Caki2 (cell line): ENCODE measurements around the gene TNFRSF1B. TPM values are rescaled to one million over a fixed set of nuclear protein-coding genes. Genes with fewer than 3 reads are reported as not detected.

ENCODE experiments used
- DNase-seq: peaks from one replicate; pipeline ENCODE4 v3.0.0-alpha.2; 2015; ENCODE audit warnings: low read depth
- in situ Hi-C: cut with HindIII; loops from 2 replicates; pipeline ENCODE4 v1.10.0; 2016; ENCODE audit warnings: low sequenced_read_pairs, low pct_unique_long_range_greater_than_20kb, mixed read lengths
- total RNA-seq: library from RNA; depleted of rRNA; stranded (reverse); fragments of >200 nt; shearing (Covaris generic); gene quantifications from 2 replicates; pipeline ENCODE4 v1.2.3, GENCODE V29; 2014; ENCODE audit warnings: low replicate concordance

The TNFRSF1B gene
- total RNA-seq, 1 experiment from 2014 or later = 7.3 TPM

GRCh38 chr1:12140515-12141162 lies 26.2 kb upstream of the TNFRSF1B start:
- in situ Hi-C loops = no loop called here
- DNase-seq = no peak

GRCh38 chr1:12141163-12141850 lies 25.5 kb upstream of the TNFRSF1B start:
- DNase-seq = no peak
- in situ Hi-C loops = no loop called here

- no peak for DNase-seq
- in situ Hi-C loops = no loop called here
Observed at GRCh38 chr1:12142141-12142823, 24.5 kb upstream of the TNFRSF1B start.

GRCh38 chr1:12142891-12143630 lies 23.7 kb upstream of the TNFRSF1B start:
- in situ Hi-C loops = no loop called here
- DNase-seq = no peak

GRCh38 chr1:12143631-12144155 lies 23.1 kb upstream of the TNFRSF1B start:
- peak; percentile 70 for DNase-seq
- in situ Hi-C loops = no loop called here

GRCh38 chr1:12144236-12144635 lies 22.6 kb upstream of the TNFRSF1B start:
- DNase-seq = no peak

GRCh38 chr1:12144969-12145368 lies 21.8 kb upstream of the TNFRSF1B start:
- no peak for DNase-seq
- in situ Hi-C loops = no loop called here

More at GRCh38 chr1:12144236-12144635, 22.6 kb upstream of the TNFRSF1B start:
- in situ Hi-C loops = no loop called here

GRCh38 chr1:12145616-12146342 lies 21.0 kb upstream of the TNFRSF1B start:
- DNase-seq = no peak
- in situ Hi-C loops = no loop called here

GRCh38 chr1:12146343-12147112 lies 20.3 kb upstream of the TNFRSF1B start:
- in situ Hi-C loops = no loop called here
- no peak for DNase-seq

- in situ Hi-C loops = no loop called here
- DNase-seq = no peak
Observed at GRCh38 chr1:12147201-12147701, 19.5 kb upstream of the TNFRSF1B start.

GRCh38 chr1:12148160-12148957 lies 18.4 kb upstream of the TNFRSF1B start:
- in situ Hi-C loops = no loop called here

GRCh38 chr1:12148958-12149790 lies 17.6 kb upstream of the TNFRSF1B start:
- no peak for DNase-seq
- in situ Hi-C loops = no loop called here

More at GRCh38 chr1:12148160-12148957, 18.4 kb upstream of the TNFRSF1B start:
- DNase-seq = no peak

- DNase-seq = no peak
- in situ Hi-C loops = no loop called here
Observed at GRCh38 chr1:12149791-12150175, 17.0 kb upstream of the TNFRSF1B start.

GRCh38 chr1:12150456-12151200 lies 16.2 kb upstream of the TNFRSF1B start:
- in situ Hi-C loops = no loop called here

GRCh38 chr1:12151465-12151864 lies 15.3 kb upstream of the TNFRSF1B start:
- DNase-seq = no peak
- in situ Hi-C loops = no loop called here

More at GRCh38 chr1:12150456-12151200, 16.2 kb upstream of the TNFRSF1B start:
- no peak for DNase-seq
